Progenitor cell of endocrine pancreas (in vitro differentiated cells): ENCODE measurements around the gene SYT9. TPM values are rescaled to one million over a fixed set of nuclear protein-coding genes. Genes with fewer than 3 reads are reported as not detected.
"Not testable (repeated sequence)": the region's sequence is repeated elsewhere in the genome, so short reads cannot be mapped to it uniquely, and the experiment has no call there.

Experiments used
- DNase-seq: peaks from one replicate; pipeline ENCODE4 v3.0.0; 2021; ENCODE audit warnings: low spot score; ENCODE audit not compliant: unreplicated experiment
- H3K27ac Mint-ChIP-seq: 2 replicates; pipeline ENCODE4 v1.8.0; 2021; ENCODE audit warnings: mild to moderate bottlenecking, moderate library complexity, mixed read lengths
- H3K27me3 Mint-ChIP-seq: 2 replicates; pipeline ENCODE4 v1.8.0; 2021; ENCODE audit warnings: mixed read lengths
- H3K36me3 Mint-ChIP-seq: 2 replicates; pipeline ENCODE4 v1.8.0; 2022; ENCODE audit warnings: mixed read lengths; ENCODE audit not compliant: insufficient read depth
- H3K4me1 Mint-ChIP-seq: 2 replicates; pipeline ENCODE4 v1.8.0; 2021; ENCODE audit warnings: low read depth, mixed read lengths
- H3K4me3 Mint-ChIP-seq: 2 replicates; pipeline ENCODE4 v1.8.0; 2021; ENCODE audit warnings: low read depth, mild to moderate bottlenecking, moderate library complexity, mixed read lengths
- H3K9me3 Mint-ChIP-seq: 2 replicates; pipeline ENCODE4 v1.8.0; 2021; ENCODE audit warnings: low read depth, mixed read lengths
- CTCF ChIP-seq: fragments of 200-600 bp; sonication (generic); IDR thresholded peaks from one replicate; pipeline ENCODE4 v1.5.0; 2021; ENCODE audit warnings: antibody characterized with exemption, mild to moderate bottlenecking; ENCODE audit not compliant: unreplicated experiment
- microRNA-seq: library from miRNA; unstranded; fragments of <30 nt; microRNA quantifications from one replicate; pipeline ENCODE4 v1.1.0, GENCODE V29; 2020; ENCODE audit warnings: borderline number of aligned reads; ENCODE audit not compliant: unreplicated experiment
- total RNA-seq: library from RNA; stranded (reverse); gene quantifications from 2 replicates; pipeline ENCODE4 v1.2.1, GENCODE V29; 2021

Gene SYT9
- total RNA-seq, 1 donor from 2014 or later = 0.57 TPM

DNA sequence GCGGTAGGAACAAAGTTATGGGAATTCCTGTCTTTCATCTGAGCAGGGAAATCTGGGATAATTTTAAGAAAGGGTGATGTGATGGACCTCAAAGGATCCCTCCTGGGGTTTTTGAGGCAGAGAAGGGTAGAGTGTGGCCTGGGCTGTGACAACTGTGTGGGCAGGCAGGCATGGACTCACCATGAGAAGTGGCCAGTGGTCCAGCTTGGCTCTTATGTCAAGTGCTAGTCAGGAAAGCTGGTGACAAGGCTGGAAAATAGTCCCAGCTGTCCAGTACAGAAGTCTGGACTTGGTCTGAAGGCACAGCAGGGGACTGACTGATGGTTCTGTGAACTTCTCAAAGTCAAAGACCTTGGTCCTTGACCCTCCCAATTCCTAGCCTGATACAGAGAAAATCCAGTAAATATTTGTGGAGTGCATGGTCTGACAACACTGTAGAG, 263.8 kb downstream of the SYT9 start:
- Mint-ChIP-seq H3K27me3 (peaks cover 39% of the 10 kb centered on the region), H3K9me3 (peaks cover 5% of the 10 kb centered on the region), H3K27ac (no peak overlapping the region), H3K4me3 (no peak overlapping the region), H3K36me3 (peaks cover 4% of the 10 kb centered on the region), H3K4me1 (peaks cover 28% of the 10 kb centered on the region)
- TF ChIP-seq CTCF = no peak
- no peak for DNase-seq

DNA sequence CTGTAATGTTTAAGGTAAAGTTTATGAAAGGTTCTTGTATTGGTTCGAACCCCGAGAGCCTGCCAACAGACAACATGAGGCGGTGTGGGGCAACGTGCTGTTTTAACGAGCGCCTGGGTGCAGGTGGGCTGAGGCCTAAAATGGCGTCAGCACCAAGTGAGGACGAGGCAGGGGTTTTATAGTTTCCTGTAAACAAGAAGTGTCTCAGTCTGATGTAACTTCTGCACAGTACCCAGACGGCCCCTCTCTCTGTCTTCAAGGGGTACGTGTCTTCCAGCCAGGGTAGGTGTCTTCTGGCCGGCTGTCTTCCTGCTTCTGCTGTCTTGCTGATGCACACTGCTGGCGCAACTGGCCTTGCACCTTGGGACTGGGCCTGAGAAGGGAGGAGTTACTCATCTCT, 264.8 kb downstream of the SYT9 start:
- peaks cover 20% of the 10 kb centered on the region for H3K4me1 Mint-ChIP-seq
- H3K27me3 Mint-ChIP-seq = peaks cover 39% of the 10 kb centered on the region
- H3K27ac Mint-ChIP-seq = no peak overlapping the region
- H3K36me3 Mint-ChIP-seq = peaks cover 4% of the 10 kb centered on the region
- TF ChIP-seq CTCF = no peak
- no peak overlapping the region for H3K4me3 Mint-ChIP-seq
- H3K9me3 Mint-ChIP-seq = peaks cover 5% of the 10 kb centered on the region
- DNase-seq = no peak

DNA sequence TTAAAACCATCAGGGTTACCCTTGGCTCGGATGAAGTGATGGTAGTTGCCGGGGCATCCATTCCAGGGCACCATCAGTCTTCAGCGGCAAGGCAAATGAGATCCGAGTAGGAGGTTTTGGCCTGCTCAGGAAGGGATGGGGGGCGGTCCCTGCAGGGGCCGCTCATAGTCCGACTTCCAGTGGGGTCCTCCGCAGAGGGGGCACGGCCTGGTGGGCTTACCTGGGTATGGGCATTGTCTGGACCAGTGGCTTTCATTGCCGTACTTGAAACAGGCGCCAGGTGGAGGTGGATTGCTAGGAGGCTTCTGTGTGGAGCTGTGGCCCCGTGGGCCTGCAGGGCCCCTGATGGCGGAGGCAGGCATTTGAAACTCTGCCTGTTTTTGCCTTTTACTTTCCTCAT, 266.0 kb downstream of the SYT9 start:
- not testable (repeated sequence) for H3K9me3 Mint-ChIP-seq, H3K4me3 Mint-ChIP-seq, H3K4me1 Mint-ChIP-seq, DNase-seq, H3K27ac Mint-ChIP-seq, H3K36me3 Mint-ChIP-seq
- peaks cover 39% of the 10 kb centered on the region for H3K27me3 Mint-ChIP-seq

Small RNAs within 50 kb of the gene (microRNA-seq; reads per million reads assigned to microRNA genes)
- gene MIR302E = 3.0 reads per million

Other genes with a start within 250 kb of the SYT9 start
- 10.8 and 11.4 TPM in 2 replicates for gene ZNF214, start 231.6 kb upstream of the SYT9 start, total RNA-seq
- 0.26 and 0.29 TPM in 2 replicates for gene NLRP14, start 231.4 kb upstream of the SYT9 start, total RNA-seq
- gene RBMXL2, start 162.9 kb upstream of the SYT9 start, total RNA-seq = 0.14 TPM in 1 of 2 replicates, not detected in the other
- gene OLFML1, start 233.6 kb downstream of the SYT9 start, total RNA-seq = 0.42 TPM in 1 of 2 replicates, not detected in the other